GM23248 (cell line): Measurements from ENCODE around the gene YWHAG. TPM values are rescaled to one million over a fixed set of nuclear protein-coding genes. Genes with fewer than 3 reads are reported as not detected.

ENCODE experiments used
- DNase-seq: peaks from one replicate; pipeline ENCODE4 v3.0.0-alpha.2; 2015
- H2AFZ ChIP-seq: fragments of 200-600 bp; sonication (generic); 2 replicates; pipeline ENCODE4 v1.6.1; 2016; ENCODE audit warnings: antibody characterized with exemption
- H3F3A ChIP-seq: fragments of 200-600 bp; sonication (generic); 2 replicates; pipeline ENCODE4 v1.6.1; 2016; ENCODE audit warnings: mild to moderate bottlenecking, antibody characterized with exemption, mixed run types; ENCODE audit not compliant: insufficient read depth
- H3K27ac ChIP-seq: fragments of 200-600 bp; sonication (generic); 2 replicates; pipeline ENCODE4 v1.5.1; 2016; ENCODE audit warnings: mild to moderate bottlenecking
- H3K27me3 ChIP-seq: fragments of 200-600 bp; sonication (generic); replicated peaks from 2 replicates; pipeline ENCODE4 v1.6.1; 2016; ENCODE audit warnings: mild to moderate bottlenecking; ENCODE audit not compliant: insufficient read depth
- H3K36me3 ChIP-seq: fragments of 200-600 bp; sonication (generic); 2 replicates; pipeline ENCODE4 v1.6.1; 2016; ENCODE audit warnings: low read depth, mild to moderate bottlenecking
- H3K4me1 ChIP-seq: fragments of 200-600 bp; sonication (generic); 2 replicates; pipeline ENCODE4 v1.6.1; 2016; ENCODE audit warnings: mild to moderate bottlenecking; ENCODE audit not compliant: insufficient read depth
- H3K4me2 ChIP-seq: fragments of 200-600 bp; sonication (generic); one replicate; pipeline ENCODE4 v1.6.1; 2016; ENCODE audit warnings: mild to moderate bottlenecking; ENCODE audit not compliant: unreplicated experiment
- H3K4me3 ChIP-seq: fragments of 200-600 bp; sonication (generic); 2 replicates; pipeline ENCODE4 v1.5.1; 2016; ENCODE audit warnings: mild to moderate bottlenecking
- H3K79me2 ChIP-seq: fragments of 200-600 bp; sonication (generic); 2 replicates; pipeline ENCODE4 v1.6.1; 2016; ENCODE audit warnings: mild to moderate bottlenecking; ENCODE audit not compliant: insufficient read depth
- H3K9ac ChIP-seq: fragments of 200-600 bp; sonication (generic); 2 replicates; pipeline ENCODE4 v1.6.1; 2016; ENCODE audit warnings: mild to moderate bottlenecking
- H3K9me2 ChIP-seq: fragments of 200-600 bp; sonication (generic); 2 replicates; pipeline ENCODE4 v1.6.1; 2016; ENCODE audit warnings: mixed run types, mild to moderate bottlenecking, moderate library complexity; ENCODE audit not compliant: insufficient read depth
- H3K9me3 ChIP-seq: fragments of 200-600 bp; sonication (generic); one replicate; pipeline ENCODE4 v1.6.1; 2017; ENCODE audit warnings: low read depth
- H4K20me1 ChIP-seq: fragments of 200-600 bp; sonication (generic); 2 replicates; pipeline ENCODE4 v1.6.0; 2016; ENCODE audit not compliant: insufficient read depth
- EZH2 ChIP-seq: fragments of 200-600 bp; sonication (generic); IDR thresholded peaks from 2 replicates; pipeline ENCODE4 v1.6.1; 2018; ENCODE audit warnings: antibody characterized with exemption, mild to moderate bottlenecking; ENCODE audit not compliant: insufficient read depth, poor library complexity, severe bottlenecking
- EZH2phosphoT487 ChIP-seq: fragments of 200-600 bp; sonication (generic); IDR thresholded peaks from 2 replicates; pipeline ENCODE4 v1.6.1; 2018; ENCODE audit warnings: antibody characterized with exemption, moderate library complexity, mild to moderate bottlenecking, low read depth; ENCODE audit not compliant: insufficient read depth
- WGBS, 2 experiments: methylation state at CpG; one replicate each; pipeline ENCODE4 v1.1.6; 2015 to 2017; ENCODE audit warnings: low lambda C conversion rate in 2 of 2, low coverage in 1 of 2; ENCODE audit errors: missing lambda C conversion rate in 2 of 2; 5-methylcytosine and 5-hydroxymethylcytosine counted together
- in situ Hi-C: fragments of 300-500 bp; cut with MboI; formaldehyde crosslinking; loops from 2 replicates; pipeline ENCODE4 v1.15.0; 2020
- polyA plus RNA-seq: library from polyadenylated mRNA; unstranded; fragments of >200 nt; fragmentation: Nextera tagmentation; extraction: Ambion mirVana; gene quantifications from 2 replicates; pipeline ENCODE4 v1.2.1, GENCODE V29; 2016
- total RNA-seq: library from RNA; depleted of rRNA; stranded (reverse); fragments of >200 nt; shearing (Covaris generic); gene quantifications from 2 replicates; pipeline ENCODE4 v1.2.3, GENCODE V29; 2014

YWHAG gene
- total and polyA plus RNA-seq, 2 experiments from 2014 or later = 28.4 to 56.0 TPM

DNA sequence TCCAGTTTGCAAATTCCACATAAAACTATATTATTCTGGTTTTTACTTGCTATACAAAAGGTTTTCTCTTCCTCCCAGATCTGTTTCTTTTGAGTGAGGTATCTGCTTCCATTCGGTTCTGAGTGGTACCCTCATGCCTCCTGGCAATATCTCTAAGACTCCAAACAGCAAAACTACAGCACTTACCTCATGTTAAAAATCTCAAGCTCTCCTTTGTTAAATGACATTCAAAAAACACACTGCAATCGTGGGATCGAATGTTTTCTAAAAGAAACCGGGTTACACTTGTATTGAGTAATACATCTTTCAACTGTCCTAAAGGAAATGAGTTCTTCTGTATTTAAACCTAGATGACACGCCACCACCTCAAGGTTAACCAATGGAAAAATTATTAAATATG is 11.1 kb downstream of the YWHAG start:
- Histone ChIP-seq H3K4me1 (peaks cover 28% of the 10 kb centered on the region; the same call in 1 of the 2 replicates), H3F3A (peaks cover 35% of the 10 kb centered on the region), H3K79me2 (peaks cover 100% of the 10 kb centered on the region), H4K20me1 (peaks cover 38% of the 10 kb centered on the region; the same call in 1 of the 2 replicates), H3K9ac (no peak overlapping the region), H3K36me3 (peaks cover 59% of the 10 kb centered on the region), H3K27ac (no peak overlapping the region), H3K9me2 (no peaks in the 10 kb centered on the region), H3K4me3 (no peak overlapping the region), H2AFZ (no peak overlapping the region), H3K27me3 (no peaks in the 10 kb centered on the region), H3K9me3 (no peaks in the 10 kb centered on the region), H3K4me2 (no peak overlapping the region)
- DNase-seq = no peak
- WGBS, 2 experiments = 72% methylated on average over 5 of the region's 5 CpGs
- TF ChIP-seq EZH2phosphoT487 = no peak
- no peak for TF ChIP-seq EZH2
- in situ Hi-C loops = no loop called here

DNA sequence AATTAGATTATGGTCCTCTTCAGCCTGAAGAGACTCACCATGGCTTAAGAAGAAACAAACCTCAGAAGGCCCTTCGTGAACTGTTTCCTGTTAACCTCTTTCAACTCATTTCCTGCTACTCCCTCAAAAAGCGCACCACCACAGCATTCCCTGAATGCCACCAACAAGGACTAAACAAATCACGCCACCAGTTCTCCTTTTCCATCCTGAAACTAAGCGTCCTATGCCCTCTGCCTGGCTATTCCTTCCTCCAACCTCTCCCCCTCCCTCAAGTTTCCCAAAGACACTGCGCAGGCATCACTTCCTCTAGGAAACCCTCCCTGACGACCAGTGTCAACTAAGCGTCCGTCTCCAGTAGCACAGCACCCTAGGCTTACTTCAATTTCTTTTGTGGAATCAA is 12.0 kb downstream of the YWHAG start:
- TF ChIP-seq EZH2phosphoT487 (no peak), EZH2 (no peak)
- Histone ChIP-seq H3K27me3 (no peaks in the 10 kb centered on the region), H3K79me2 (peaks cover 100% of the 10 kb centered on the region), H3K4me1 (peaks cover 21% of the 10 kb centered on the region; the same call in 1 of the 2 replicates), H3K36me3 (peaks cover 68% of the 10 kb centered on the region), H3F3A (peaks cover 31% of the 10 kb centered on the region), H4K20me1 (peaks cover 37% of the 10 kb centered on the region; the same call in 1 of the 2 replicates), H3K9me2 (no peaks in the 10 kb centered on the region), H3K27ac (no peak overlapping the region), H3K9ac (no peak overlapping the region), H3K9me3 (no peaks in the 10 kb centered on the region), H3K4me2 (no peak overlapping the region), H2AFZ (no peak overlapping the region), H3K4me3 (no peak overlapping the region)
- DNase-seq = no peak
- in situ Hi-C loops = no loop called here
- WGBS, 2 experiments = 96 to 98% methylated on average over 8 of the region's 8 CpGs

DNA sequence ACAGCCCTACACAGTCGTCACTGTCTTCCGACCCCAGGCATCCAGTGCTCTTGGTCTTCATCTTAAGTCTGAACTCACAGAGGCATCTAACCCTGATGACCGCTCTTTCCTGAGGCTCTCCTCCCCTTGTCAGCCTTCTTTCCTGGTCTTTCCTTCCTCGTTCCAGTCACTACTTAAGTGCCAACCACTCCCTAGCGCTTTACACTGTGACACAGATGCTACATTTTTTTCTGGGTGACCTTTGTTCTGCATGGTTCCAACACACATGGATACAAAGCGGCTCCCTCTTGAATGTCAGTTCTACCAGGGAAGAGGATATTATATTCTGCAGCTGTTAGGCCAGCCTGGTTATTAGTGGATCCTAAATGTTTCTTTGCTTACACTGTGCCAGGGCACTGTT is 12.7 kb downstream of the YWHAG start:
- Histone ChIP-seq H3K27ac (no peak overlapping the region), H3K4me2 (no peak overlapping the region), H3K4me1 (peaks cover 16% of the 10 kb centered on the region; the same call in 1 of the 2 replicates), H4K20me1 (peaks cover 30% of the 10 kb centered on the region; the same call in 1 of the 2 replicates), H3K36me3 (peaks cover 68% of the 10 kb centered on the region), H3K27me3 (no peaks in the 10 kb centered on the region), H3F3A (peaks cover 31% of the 10 kb centered on the region), H2AFZ (no peak overlapping the region), H3K9ac (no peak overlapping the region), H3K79me2 (peaks cover 100% of the 10 kb centered on the region), H3K9me3 (no peaks in the 10 kb centered on the region), H3K9me2 (no peaks in the 10 kb centered on the region), H3K4me3 (no peak overlapping the region)
- in situ Hi-C loops = no loop called here
- TF ChIP-seq EZH2 = no peak
- DNase-seq = no peak
- WGBS, 2 experiments = 90 to 93% methylated on average over 6 of the region's 6 CpGs

DNA sequence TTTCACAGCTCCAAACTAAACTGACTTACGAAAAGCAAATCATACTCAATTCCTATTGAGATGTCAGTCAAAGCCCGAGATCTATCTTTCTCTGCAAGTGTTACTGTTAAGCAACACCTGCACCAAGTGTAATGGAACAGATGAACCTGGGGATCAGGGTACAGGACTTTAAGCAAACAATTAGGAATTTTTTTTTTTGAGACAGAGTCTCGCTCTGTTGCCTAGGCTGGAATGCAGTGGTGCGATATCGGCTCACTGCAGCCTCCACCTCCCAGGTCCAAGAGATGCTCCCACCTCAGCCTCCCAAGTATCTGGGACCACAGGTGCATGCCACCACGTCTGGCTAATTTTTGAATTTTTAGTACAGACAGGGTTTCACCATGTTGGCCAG is 14.9 kb downstream of the YWHAG start:
- no peaks in the 10 kb centered on the region for H3K27me3 ChIP-seq
- H2AFZ ChIP-seq = no peak overlapping the region
- H3K9ac ChIP-seq = no peak overlapping the region
- peaks cover 22% of the 10 kb centered on the region for H4K20me1 ChIP-seq
- H3K79me2 ChIP-seq = peaks cover 100% of the 10 kb centered on the region
- in situ Hi-C loops = no loop called here
- peaks cover 22% of the 10 kb centered on the region for H3K4me1 ChIP-seq
- H3K9me3 ChIP-seq = no peaks in the 10 kb centered on the region
- no peak for DNase-seq
- H3K4me2 ChIP-seq = no peak overlapping the region
- no peak overlapping the region for H3K27ac ChIP-seq
- H3K36me3 ChIP-seq = peaks cover 59% of the 10 kb centered on the region
- no peaks in the 10 kb centered on the region for H3K9me2 ChIP-seq
- peaks cover 36% of the 10 kb centered on the region for H3F3A ChIP-seq
- WGBS, 2 experiments = 96 to 98% methylated on average over 6 of the region's 6 CpGs
- no peak overlapping the region for H3K4me3 ChIP-seq
- TF ChIP-seq EZH2phosphoT487 = no peak
- TF ChIP-seq EZH2 = no peak
